Stimulated activated CD8-positive, alpha-beta memory T cell treated with anti-CD3 and anti-CD28 coated beads, Interleukin-4, amount 100 ng/mL, for 4 hours (primary cell): ENCODE results near the gene BIRC2.
"Not testable (repeated sequence)": the region's sequence is repeated elsewhere in the genome, so short reads cannot be mapped to it uniquely, and the experiment has no call there.

Experiments used
- DNase-seq, 2 donors: peaks; one replicate each; pipeline ENCODE4 v3.0.0-alpha.2; 2020; ENCODE audit warnings: low read depth in 2 of 2, low spot score in 1 of 2

BIRC2 gene

GRCh38 chr11:102346748-102347461 is at the start of gene BIRC2:
Gene BIRC2, plus strand, starts transcription at chr11:102347214. Its CDS starts 2,641 bp downstream, at chr11:102349855.
- DNase-seq = peak; percentile 82 to 84

GRCh38 chr11:102300837-102301236 is 46.2 kb upstream of the BIRC2 start:
- not testable (repeated sequence) for DNase-seq

GRCh38 chr11:102302241-102302640 is 44.8 kb upstream of the BIRC2 start:
- DNase-seq = no peak

- DNase-seq = no peak
Measured at GRCh38 chr11:102304686-102305085, 42.3 kb upstream of the BIRC2 start.

- no peak for DNase-seq
Measured at GRCh38 chr11:102305352-102306047, 41.5 kb upstream of the BIRC2 start.

GRCh38 chr11:102306048-102306597 is 40.9 kb upstream of the BIRC2 start:
- DNase-seq = no peak

GRCh38 chr11:102306817-102307726 is 39.9 kb upstream of the BIRC2 start:
- no peak for DNase-seq

GRCh38 chr11:102307727-102308038 is 39.3 kb upstream of the BIRC2 start:
- DNase-seq = no peak

- DNase-seq = no peak
Measured at GRCh38 chr11:102309621-102310541, 37.1 kb upstream of the BIRC2 start.

- no peak for DNase-seq
Measured at GRCh38 chr11:102312667-102313066, 34.3 kb upstream of the BIRC2 start.

- DNase-seq = no peak
Measured at GRCh38 chr11:102313238-102313940, 33.6 kb upstream of the BIRC2 start.

- no peak for DNase-seq
Measured at GRCh38 chr11:102314784-102315183, 32.2 kb upstream of the BIRC2 start.

GRCh38 chr11:102316346-102316904 is 30.6 kb upstream of the BIRC2 start:
- DNase-seq = no peak

- peak; percentile 74 to 88 for DNase-seq
Measured at GRCh38 chr11:102317099-102317767, 29.8 kb upstream of the BIRC2 start, which contains the start of gene BIRC3. Gene BIRC3, plus strand, starts transcription at chr11:102317484. Its CDS starts 7,026 bp downstream, at chr11:102324510.

GRCh38 chr11:102317768-102318103 is 29.3 kb upstream of the BIRC2 start:
- no peak for DNase-seq

- DNase-seq = peak in 1 of 2 donors; percentile 33
Measured at GRCh38 chr11:102318469-102318868, 28.5 kb upstream of the BIRC2 start.

- DNase-seq = no peak
Measured at GRCh38 chr11:102319544-102319943, 27.5 kb upstream of the BIRC2 start.

- DNase-seq = no peak
Measured at GRCh38 chr11:102320188-102320587, 26.8 kb upstream of the BIRC2 start.

GRCh38 chr11:102320679-102321078 is 26.3 kb upstream of the BIRC2 start:
- DNase-seq = no peak
